Stimulated activated CD4-positive, alpha-beta T cell treated with anti-CD3 and anti-CD28 coated beads, Interleukin-12 subunit alpha, Interleukin-12 subunit beta, amount 100 ng/mL, for 24 hours (primary cell): ENCODE measurements around the gene MORC4.
A peak's percentile ranks its signal among the peaks of the same experiment; 100 is the strongest.

Experiments
- DNase-seq, 2 experiments: peaks; one replicate each; pipeline ENCODE4 v3.0.0-alpha.2; 2020; ENCODE audit warnings: low read depth in 2 of 2

Gene MORC4

DNA sequence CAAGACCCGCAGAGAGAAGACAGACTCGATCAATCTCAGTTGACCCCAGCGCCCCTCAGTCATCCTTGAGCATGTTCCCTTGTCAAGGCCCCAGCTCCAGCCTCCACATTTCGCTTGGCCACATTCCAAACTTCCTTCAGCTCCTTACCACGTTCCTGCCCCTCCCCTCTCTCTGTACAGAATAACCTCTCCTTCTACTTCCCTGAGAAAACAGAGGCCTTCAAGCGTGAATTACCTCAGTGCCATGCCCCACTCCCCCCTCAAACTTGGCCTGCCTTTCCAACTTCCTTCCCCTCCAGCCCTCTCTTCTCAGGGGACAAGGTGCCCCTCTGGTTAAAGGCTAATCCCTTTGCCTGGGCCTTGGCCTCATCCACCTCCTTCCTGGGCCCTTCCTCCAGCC is 93.7 kb downstream of the MORC4 start:
- no peak for DNase-seq

DNA sequence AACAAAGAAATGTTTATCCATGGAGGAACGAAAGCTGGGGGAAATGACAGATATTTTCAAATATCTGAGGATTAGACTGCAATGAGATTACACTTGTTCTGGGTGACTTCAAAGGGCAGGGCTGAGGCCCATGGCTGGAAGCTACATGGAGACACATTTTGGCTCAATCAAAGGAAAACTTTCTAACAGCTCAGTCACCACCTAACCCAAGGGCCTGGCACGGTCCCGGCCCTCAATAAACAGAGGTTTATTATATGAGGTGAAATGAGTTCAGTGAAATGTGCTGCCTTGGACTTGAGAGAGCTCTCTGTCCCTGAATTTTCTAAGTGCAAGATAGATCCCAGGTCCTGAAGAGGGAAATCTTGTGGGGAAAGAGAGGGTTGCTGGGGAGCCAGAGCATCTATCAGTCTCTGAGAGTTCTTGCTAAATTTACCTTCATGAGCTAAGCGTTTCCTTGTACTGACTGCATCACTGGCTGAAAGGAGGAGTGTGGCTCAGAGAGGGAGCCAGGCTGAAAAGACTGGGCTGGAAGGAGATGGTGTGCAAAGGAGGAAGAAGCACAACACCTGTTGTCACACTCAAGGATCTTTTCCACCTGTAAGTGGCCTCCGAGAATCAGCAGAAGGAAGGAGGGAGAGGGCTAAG is 94.8 kb downstream of the MORC4 start:
- no peak for DNase-seq

DNA sequence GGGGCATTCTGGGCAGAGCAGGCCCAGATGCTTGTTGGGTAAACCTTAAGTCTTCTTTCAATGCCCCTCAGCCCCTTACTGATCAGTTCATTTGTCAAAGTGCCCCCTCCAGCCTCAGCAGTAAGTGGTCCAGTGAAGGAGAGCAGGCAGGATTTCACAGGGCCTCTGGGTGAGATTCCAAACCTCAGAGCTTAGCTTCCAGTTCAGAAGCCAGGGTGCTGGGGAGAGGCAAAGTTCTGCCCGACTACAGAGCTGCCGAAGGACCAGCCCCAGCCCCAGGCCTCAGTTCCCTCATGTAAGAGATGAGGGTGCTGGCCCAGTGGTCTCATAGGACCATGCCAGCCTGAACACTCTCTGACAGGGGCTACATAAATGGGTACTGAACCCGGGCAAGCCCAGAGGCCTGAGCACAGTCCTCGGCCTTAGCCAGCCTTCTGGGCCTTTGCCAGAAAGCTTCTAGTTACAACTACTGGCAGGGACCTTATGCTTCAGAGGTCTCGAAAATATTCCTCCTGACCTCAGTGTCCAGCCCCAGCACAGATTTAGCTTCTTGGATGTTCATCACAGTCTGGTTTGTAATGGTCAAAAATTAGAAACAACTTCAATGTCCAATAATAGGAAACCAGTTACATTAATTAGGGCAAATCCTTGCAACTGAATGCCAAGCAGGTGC is 96.0 kb downstream of the MORC4 start:
- DNase-seq: no peak

DNA sequence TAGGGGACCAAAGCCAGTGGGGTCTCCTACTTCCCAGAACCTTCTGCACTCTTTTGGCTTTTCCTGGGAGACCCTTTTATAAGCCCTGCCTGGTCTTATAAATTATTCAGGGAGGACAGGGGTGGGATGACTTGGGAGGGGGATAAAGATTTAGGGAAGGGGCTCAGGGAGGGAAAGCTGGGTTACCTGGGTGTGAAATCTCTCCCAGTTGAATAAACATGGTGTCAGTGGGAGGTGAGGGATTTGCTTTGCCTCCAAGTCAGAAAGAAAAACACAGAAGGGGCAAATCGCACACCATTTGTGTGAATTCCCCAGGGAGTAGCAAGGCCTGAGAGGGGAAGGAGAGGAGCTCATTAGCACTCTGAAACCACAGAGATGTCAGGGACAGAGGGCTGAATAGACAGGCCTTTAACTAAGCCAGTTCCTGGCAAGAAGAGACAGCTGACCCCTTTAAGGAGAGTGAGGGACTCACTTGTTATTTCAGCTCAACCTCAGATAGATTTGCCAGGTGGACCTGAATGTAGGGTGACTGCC is 96.7 kb downstream of the MORC4 start, which contains the start of gene RIPPLY1:
RIPPLY1 (minus strand) TSS at position 51 of the 534 bp plus-strand sequence. CDS start 54 bp downstream, outside the sequence.
- no peak for DNase-seq

DNA sequence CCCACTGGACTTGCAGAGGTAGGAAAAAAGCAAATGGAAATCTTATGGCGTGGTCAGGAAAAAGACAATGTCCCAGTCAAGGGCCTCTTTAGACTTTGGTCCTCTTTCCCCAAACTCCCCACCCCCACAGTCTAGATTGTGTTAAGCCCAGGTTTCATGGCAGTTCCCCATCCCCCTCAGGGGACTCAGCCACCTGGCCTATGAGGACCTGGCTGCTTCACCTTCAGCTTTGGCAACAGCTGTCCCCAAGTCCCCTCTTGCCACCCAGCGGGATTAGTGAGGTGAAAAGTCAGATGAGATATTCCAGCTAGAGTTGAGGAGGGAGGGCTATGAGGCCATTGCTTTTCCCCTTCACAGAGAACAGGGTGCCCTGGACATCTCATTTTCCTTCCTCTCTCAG is 97.3 kb downstream of the MORC4 start:
- DNase-seq: no peak

DNA sequence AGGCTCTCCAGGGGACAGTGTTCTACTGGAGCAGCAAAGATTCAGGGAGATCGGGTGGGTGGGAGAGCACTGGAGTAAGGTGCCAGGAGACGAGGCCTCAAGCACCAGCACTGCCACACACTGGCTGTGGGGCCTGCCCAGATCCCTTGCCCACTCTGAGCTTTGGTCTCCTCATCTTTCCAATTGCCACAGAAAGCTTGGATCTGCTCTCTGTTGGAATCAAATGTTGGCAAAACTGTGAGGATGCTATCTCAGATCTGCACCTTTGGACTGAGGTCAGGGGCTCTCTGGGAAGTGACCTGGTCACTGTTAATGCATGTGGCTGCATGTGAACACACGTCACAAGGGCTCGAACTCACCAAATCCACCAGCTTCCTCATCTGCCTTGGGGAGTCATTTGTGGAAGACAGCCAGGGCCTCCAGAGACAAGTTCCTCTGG is 98.2 kb downstream of the MORC4 start:
- no peak for DNase-seq

DNA sequence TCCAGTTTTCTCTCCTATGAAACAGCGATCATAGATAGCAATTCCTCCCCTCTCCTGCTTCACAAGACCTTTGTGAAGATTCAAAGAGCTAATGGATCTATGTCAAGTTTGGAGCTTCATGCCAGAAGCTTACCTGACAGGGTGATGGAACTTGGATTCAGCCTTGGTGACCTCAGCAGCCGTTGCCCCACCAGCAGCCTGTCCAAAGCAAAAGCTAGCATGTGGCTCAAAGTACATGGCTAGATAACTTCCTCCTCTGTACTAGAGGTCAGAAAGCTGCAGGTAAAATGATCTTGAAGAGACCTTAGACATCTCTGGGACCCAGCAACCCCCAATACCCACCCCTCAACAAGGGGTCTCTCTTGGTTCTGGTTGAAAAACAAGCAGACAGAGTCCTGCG is 98.7 kb downstream of the MORC4 start:
- no peak for DNase-seq

DNA sequence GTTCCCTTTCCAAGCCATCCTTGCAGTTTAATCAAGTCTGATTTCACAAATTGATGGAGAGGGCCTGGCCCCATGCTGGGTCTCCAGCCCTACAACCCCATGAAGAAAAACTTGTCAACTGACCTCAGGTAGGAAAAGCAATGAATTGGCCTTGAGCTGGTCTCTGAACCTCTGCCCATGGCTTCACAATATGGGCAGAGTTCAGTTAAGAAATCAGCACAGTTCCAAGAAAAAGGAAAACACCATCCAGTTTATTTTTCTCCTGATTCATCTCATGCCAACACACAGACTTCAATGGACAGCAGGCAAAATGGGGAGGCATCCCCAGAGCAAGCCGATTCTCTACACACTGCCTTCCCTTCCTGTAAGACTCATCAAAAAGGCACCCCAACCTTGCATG is 100.2 kb downstream of the MORC4 start:
- no peak for DNase-seq

DNA sequence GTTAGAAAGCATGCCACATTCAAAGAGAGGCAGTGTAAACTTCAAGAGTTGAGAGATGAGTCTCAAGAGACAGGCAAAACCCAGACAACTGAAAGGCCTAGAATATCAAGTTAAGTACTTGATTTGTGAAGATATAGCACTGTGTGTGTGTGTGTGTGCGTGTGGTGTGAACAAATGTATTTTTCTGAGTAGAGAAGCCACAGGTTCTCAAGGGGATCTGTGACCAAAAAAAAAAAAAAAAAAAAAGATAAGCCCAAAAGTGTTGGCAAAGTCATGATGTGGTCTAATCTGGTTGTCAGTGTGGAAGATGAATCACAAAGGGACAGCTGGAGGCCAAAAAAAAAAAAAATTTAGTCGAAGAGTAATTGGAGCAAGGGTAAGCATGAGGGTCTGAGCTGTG is 100.7 kb downstream of the MORC4 start:
- no peak for DNase-seq

DNA sequence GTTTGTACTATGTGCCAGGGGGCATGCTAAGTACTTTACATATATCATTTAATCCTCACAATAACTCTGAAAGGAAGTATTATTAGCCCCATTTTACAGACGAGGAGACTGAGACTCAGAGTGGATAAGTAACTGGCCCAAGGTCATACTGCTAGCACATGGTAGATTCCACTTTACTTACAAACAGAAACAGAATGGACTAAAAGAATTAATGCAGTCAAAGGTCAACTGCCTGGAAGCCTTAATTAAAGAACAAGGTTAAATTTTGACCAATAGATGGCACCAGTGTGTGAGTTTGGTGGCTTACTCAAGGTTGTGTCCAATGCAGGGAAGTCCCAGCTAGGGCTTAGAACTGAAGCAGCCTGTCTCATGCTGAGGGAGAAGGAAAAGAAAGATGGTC is 101.5 kb downstream of the MORC4 start:
- DNase-seq: no peak

DNA sequence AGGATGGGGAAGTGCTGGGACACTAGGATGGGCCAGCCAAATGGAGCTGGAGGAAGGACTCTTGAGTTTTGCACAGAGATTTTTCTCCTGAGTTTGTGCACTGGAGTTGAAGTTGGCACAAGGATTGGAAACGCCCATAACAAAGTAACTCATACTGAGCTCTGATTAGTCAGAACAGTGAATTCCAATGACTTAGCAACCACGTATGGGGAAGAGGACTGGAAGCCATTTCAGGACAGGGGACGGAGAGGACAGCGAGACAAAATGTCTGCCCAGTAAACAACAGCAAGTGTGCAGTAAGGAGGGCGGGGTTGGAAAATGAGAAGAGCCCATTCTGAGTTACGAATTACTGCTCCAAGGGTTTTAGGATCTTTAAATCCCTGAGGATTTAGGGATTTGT is 102.8 kb downstream of the MORC4 start:
- no peak for DNase-seq

DNA sequence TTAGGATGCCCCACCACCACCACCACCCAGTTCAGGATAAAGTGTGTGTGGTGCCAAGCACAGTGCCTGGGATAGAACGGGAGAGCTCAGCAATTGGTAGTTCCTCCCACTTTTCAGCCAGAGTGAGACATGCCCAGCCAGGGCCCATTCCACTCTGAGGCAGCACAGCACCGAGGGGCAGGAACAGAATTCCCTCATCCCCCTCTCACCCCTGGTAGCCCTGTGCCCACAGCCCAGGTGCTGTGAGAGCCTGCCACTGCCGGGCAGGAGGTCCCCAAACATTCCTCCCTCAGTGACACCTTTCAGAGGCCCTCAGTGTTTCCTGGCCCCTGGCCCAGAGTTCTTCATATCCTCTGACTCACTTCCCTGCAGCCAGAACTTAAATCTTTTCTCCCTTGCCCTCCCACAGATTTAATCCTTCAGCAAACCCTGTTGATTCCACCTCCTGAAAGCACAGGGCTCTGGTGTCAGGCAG is 105.0 kb downstream of the MORC4 start:
- DNase-seq: no peak

DNA sequence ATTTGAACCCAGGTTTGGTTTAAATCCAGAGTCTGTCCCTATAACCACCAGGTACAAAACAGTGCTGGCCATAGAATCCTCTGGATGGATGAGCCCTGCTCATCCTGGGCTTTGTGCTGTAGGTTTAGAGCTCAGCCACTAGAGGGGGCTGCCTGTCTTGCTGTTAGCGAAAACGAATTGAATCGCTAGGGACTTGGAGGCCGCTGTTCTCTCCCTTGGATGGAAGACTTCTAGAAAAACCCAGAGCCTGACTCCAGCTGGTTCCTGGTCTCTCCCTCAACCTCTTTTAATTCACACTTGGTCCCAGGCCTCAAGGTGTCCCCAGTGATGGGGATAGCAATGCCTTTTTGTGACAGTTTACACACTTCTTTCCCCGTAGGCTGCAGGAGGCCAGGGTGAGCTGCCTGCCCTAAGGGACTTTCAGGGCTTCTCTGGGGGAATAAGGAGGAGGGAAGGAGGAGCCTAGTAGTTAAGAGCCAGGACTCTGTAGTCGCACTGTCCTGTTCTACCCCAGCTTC is 105.6 kb downstream of the MORC4 start:
- peak in 1 of 2 experiments; percentile 33 for DNase-seq

DNA sequence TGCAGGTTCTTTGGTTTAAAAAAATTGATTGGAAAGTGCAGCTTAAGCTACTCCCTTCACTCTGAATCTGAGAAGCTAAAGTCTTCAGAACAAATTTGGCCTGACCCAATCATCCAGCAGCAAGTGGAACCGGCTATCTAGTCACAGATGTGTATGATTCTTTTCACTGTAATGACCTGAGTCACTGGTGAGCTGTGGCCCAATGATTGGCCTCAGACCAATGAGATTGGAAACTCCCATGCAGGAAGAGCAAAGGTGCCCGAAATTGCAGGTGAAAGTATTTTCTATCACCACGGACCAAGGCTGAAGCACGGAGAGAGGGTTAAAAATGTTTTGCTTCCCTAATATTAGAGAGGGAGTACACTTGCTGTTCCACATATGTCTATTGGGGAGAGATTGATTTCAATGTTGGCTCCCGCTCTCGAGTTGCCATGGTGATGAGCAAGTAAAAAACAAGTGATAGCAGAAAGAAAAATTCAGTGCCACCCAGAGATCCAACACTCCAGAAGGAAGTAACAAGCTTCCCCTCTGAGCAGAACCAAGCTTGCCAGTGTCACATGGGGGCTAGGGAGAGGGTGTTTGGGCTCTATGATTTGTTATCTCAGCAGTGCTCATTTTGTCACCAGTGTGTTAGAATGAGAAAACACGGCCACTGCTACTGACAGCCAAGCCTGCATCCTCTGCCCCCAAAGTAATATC is 108.1 kb downstream of the MORC4 start:
- DNase-seq: no peak
